ENCODE data around the gene CASZ1. TPM values are rescaled to one million over a fixed set of nuclear protein-coding genes. Genes with fewer than 3 reads are reported as not detected.
A peak's percentile ranks its signal among the peaks of the same experiment; 100 is the strongest.

CASZ1 gene
- total RNA-seq, 6 experiments from 2014 or later: 0.14 to 0.67 (median 0.43) TPM

- Mint-ChIP-seq H3K27ac (no peak overlapping the region), H3K4me1 (ENCODE audit: low read depth) (peaks cover 5% of the 10 kb centered on the region; the same call in 1 of the 2 replicates), H3K27me3 (ENCODE audit: insufficient read depth) (peaks cover 5% of the 10 kb centered on the region), H3K4me3 (no peak overlapping the region), H3K36me3 (ENCODE audit: low read depth) (no peaks in the 10 kb centered on the region), H3K9me3 (no peaks in the 10 kb centered on the region)
- no peak for DNase-seq
- TF ChIP-seq CTCF (IDR thresholded peaks at IDR 0.05): no peak
Observed at GRCh38 chr1:10648689-10649516, 147.5 kb downstream of the CASZ1 start.

- no peak overlapping the region for H3K4me3 Mint-ChIP-seq
- no peak for TF ChIP-seq CTCF (IDR thresholded peaks at IDR 0.05)
- DNase-seq: no peak
- peaks cover 5% of the 10 kb centered on the region; the same call in 1 of the 2 replicates for H3K4me1 Mint-ChIP-seq (ENCODE audit: low read depth)
- H3K9me3 Mint-ChIP-seq: no peaks in the 10 kb centered on the region
- H3K27me3 Mint-ChIP-seq (ENCODE audit: insufficient read depth): peaks cover 5% of the 10 kb centered on the region
- H3K27ac Mint-ChIP-seq: no peak overlapping the region
- no peaks in the 10 kb centered on the region for H3K36me3 Mint-ChIP-seq (ENCODE audit: low read depth)
Observed at GRCh38 chr1:10647414-10648170, 148.9 kb downstream of the CASZ1 start.

DNA sequence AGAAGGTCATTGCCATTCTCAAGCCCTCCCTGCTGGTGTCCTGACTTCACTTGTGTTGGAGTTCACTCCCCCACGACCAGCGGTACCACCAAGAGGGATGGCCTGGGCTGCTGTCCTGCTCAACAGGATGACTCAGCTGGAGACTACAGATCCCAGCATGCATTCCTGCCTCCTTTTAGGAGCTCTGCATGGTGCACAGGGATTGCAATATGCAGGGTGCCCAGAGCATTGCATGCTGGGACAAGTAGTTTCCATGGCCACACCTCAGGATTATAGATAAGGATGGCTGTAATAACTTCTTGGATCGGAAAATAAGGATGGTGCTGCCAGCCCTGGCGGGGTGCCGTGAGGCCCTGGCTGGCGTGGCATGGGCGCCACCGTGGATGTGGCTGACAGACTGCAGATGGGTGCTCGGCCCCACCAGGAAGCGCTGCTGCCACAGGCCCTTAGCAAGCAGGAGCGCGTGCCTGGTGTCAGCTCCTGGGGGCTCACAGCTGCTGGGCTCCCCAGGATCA lies 150.0 kb downstream of the CASZ1 start:
- no peak for TF ChIP-seq CTCF (IDR thresholded peaks at IDR 0.05)
- Mint-ChIP-seq H3K9me3 (no peaks in the 10 kb centered on the region), H3K4me3 (no peak overlapping the region), H3K27ac (no peak overlapping the region), H3K36me3 (ENCODE audit: low read depth) (no peaks in the 10 kb centered on the region), H3K4me1 (ENCODE audit: low read depth) (peaks cover 5% of the 10 kb centered on the region; the same call in 1 of the 2 replicates), H3K27me3 (ENCODE audit: insufficient read depth) (peaks cover 2% of the 10 kb centered on the region; the same call in 1 of the 2 replicates)
- peak; percentile 61 for DNase-seq

- no peak for TF ChIP-seq CTCF (IDR thresholded peaks at IDR 0.05)
- H3K4me3 Mint-ChIP-seq: no peak overlapping the region
- no peak for DNase-seq
- peaks cover 5% of the 10 kb centered on the region; the same call in 1 of the 2 replicates for H3K4me1 Mint-ChIP-seq (ENCODE audit: low read depth)
- no peaks in the 10 kb centered on the region for H3K9me3 Mint-ChIP-seq
- no peaks in the 10 kb centered on the region for H3K36me3 Mint-ChIP-seq (ENCODE audit: low read depth)
- H3K27me3 Mint-ChIP-seq (ENCODE audit: insufficient read depth): peaks cover 3% of the 10 kb centered on the region
- H3K27ac Mint-ChIP-seq: no peak overlapping the region
Observed at GRCh38 chr1:10644307-10645128, 151.9 kb downstream of the CASZ1 start.
